ENCODE results near the gene DNAH2. TPM values are rescaled to one million over a fixed set of nuclear protein-coding genes. Genes with fewer than 3 reads are reported as not detected.

Gene DNAH2
- total RNA-seq, 1 experiment from 2014 or later: 0.26 TPM

DNA sequence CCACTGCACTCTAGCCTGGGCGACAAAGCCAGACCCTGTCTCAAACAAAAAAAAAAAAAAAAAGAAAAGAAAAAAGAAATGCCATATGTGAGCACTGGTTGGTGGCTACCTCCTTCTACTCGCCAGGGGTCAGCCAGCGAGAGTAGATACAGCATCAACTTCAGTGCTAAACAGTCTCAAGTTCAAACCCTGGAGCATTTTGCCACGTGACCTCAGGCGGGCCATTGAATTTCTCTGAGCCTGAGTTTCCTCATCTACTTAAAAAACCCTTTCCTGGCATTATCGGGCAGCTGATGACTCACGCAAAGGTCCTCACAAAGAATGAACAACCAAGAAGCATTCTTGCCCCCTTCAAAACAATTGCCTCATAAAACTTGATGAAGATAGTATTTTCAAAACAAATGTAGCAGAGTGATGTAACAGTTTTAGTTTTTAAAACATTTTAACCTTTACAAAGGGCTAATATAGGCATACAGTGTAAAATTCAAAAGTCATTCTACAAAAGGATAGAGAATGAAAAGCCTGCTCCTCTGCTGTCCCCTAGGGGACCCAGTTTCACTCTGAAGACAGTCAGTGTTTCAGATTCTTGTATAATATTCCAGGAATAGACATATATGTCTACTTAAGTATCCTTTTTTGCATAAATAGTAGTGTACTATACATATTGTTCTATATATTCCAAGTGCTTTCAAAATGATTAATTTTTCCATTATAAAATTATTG is 28.4 kb downstream of the DNAH2 start:
- intact Hi-C loops (cut with micrococcal nuclease; ENCODE audit: unreplicated experiment): loop anchor here (10.0 kb wide), 1 partner anchor 109 kb away; the partner anchor contains the start of genes CYB5D1, NAA38 and TMEM88
- H3K4me3 Mint-ChIP-seq (ENCODE audit: low read depth, unreplicated experiment): no peak overlapping the region
- H3K9me3 Mint-ChIP-seq (ENCODE audit: low read depth, unreplicated experiment): no peaks in the 10 kb centered on the region
- TF ChIP-seq, protein P1, sequence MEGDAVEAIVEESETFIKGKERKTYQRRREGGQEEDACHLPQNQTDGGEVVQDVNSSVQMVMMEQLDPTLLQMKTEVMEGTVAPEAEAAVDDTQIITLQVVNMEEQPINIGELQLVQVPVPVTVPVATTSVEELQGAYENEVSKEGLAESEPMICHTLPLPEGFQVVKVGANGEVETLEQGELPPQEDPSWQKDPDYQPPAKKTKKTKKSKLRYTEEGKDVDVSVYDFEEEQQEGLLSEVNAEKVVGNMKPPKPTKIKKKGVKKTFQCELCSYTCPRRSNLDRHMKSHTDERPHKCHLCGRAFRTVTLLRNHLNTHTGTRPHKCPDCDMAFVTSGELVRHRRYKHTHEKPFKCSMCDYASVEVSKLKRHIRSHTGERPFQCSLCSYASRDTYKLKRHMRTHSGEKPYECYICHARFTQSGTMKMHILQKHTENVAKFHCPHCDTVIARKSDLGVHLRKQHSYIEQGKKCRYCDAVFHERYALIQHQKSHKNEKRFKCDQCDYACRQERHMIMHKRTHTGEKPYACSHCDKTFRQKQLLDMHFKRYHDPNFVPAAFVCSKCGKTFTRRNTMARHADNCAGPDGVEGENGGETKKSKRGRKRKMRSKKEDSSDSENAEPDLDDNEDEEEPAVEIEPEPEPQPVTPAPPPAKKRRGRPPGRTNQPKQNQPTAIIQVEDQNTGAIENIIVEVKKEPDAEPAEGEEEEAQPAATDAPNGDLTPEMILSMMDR (IDR thresholded peaks at IDR 0.05; ENCODE audit: unreplicated experiment): no peak
- H3K27me3 Mint-ChIP-seq (ENCODE audit: unreplicated experiment): peaks cover 20% of the 10 kb centered on the region
- BruUV-seq (replicated peaks): no TSS peak
- H3K36me3 Mint-ChIP-seq (ENCODE audit: insufficient read depth, unreplicated experiment): no peaks in the 10 kb centered on the region
- peak; percentile 50 for DNase-seq
- CTCF ChIA-PET: interaction anchor here (0.7 to 1.6 kb wide), 3 partner anchors 10 to 63 kb away, joined by 3 to 11 read pairs (median 7); no protein-coding TSS in a partner anchor
- H3K27ac Mint-ChIP-seq (ENCODE audit: unreplicated experiment): no peak overlapping the region
- H3K4me1 Mint-ChIP-seq (ENCODE audit: low read depth, unreplicated experiment): no peaks in the 10 kb centered on the region

DNA sequence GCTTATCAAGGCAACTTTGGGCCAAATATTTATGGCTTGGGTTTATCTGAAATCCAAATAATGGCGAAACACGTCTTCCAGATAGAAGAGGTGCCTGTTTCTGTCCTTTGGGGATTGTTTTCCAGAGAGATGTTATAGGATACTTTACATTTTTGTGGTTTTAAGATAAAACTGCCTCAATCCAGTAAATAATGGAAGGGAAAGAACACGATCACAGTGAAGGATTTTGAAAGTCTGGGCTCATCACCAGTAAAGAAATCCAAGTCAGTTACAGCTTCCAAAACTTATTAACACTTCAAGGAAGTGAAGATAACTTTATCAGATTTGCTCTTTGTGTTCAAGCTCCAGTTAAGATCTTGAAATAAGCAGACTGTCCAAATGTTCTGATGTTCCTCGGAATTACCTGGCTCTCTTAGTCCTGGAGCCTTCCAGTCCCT is 30.1 kb downstream of the DNAH2 start:
- Mint-ChIP-seq H3K4me3 (ENCODE audit: low read depth, unreplicated experiment) (no peak overlapping the region), H3K9me3 (ENCODE audit: low read depth, unreplicated experiment) (no peaks in the 10 kb centered on the region), H3K4me1 (ENCODE audit: low read depth, unreplicated experiment) (no peaks in the 10 kb centered on the region), H3K27ac (ENCODE audit: unreplicated experiment) (no peak overlapping the region), H3K36me3 (ENCODE audit: insufficient read depth, unreplicated experiment) (no peaks in the 10 kb centered on the region), H3K27me3 (ENCODE audit: unreplicated experiment) (peaks cover 7% of the 10 kb centered on the region)
- CTCF ChIA-PET: no interaction called here
- no peak for DNase-seq
- intact Hi-C loops (cut with micrococcal nuclease; ENCODE audit: unreplicated experiment): loop anchor here (10.0 kb wide), 1 partner anchor 107 kb away; the partner anchor contains the start of genes CYB5D1, NAA38 and TMEM88
- TF ChIP-seq, protein P1 (IDR thresholded peaks at IDR 0.05; ENCODE audit: unreplicated experiment): no peak
- BruUV-seq (replicated peaks): no TSS peak

- intact Hi-C loops (cut with micrococcal nuclease; ENCODE audit: unreplicated experiment): loop anchor here (10.0 kb wide), 1 partner anchor 107 kb away; the partner anchor contains the start of genes CYB5D1, NAA38 and TMEM88
Measured at GRCh38 chr17:7748076-7748775, 30.7 kb downstream of the DNAH2 start.

DNA sequence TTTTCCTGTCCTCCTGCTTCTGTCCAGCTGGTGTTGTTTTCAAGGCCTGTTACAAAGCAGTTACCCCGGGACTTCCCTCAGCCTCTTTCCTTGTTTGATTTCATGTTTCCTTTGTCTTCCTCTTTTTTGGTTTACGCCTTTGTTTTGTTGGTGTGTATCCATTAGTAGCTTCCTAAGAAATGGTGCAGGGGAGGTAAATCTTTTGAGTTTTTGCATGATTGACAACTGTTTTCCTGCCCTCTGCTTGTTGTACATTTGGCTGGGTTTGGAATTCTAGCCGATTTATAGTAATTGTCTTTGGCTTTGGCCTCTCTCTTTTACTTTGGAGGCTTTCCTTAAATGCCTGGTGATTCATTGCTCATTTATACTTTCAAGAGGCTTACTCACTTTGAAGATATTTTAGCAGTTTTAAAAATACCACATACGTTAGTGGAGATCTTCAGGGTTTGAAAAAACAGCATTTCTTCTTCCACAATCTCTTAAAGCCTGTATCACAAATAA is 32.8 kb downstream of the DNAH2 start:
- Mint-ChIP-seq H3K36me3 (ENCODE audit: insufficient read depth, unreplicated experiment) (no peaks in the 10 kb centered on the region), H3K27ac (ENCODE audit: unreplicated experiment) (no peak overlapping the region), H3K27me3 (ENCODE audit: unreplicated experiment) (peaks cover 13% of the 10 kb centered on the region), H3K9me3 (ENCODE audit: low read depth, unreplicated experiment) (no peaks in the 10 kb centered on the region), H3K4me1 (ENCODE audit: low read depth, unreplicated experiment) (peaks cover 6% of the 10 kb centered on the region), H3K4me3 (ENCODE audit: low read depth, unreplicated experiment) (no peak overlapping the region)
- TF ChIP-seq, protein P1 (IDR thresholded peaks at IDR 0.05; ENCODE audit: unreplicated experiment): no peak
- BruUV-seq (replicated peaks): no TSS peak
- DNase-seq: no peak
- intact Hi-C loops (cut with micrococcal nuclease; ENCODE audit: unreplicated experiment): no loop called here
- CTCF ChIA-PET: no interaction called here

More at GRCh38 chr17:7748076-7748775, 30.7 kb downstream of the DNAH2 start:
- H3K27me3 Mint-ChIP-seq (ENCODE audit: unreplicated experiment): peaks cover 7% of the 10 kb centered on the region
- no peak for DNase-seq
- CTCF ChIA-PET: no interaction called here
- H3K36me3 Mint-ChIP-seq (ENCODE audit: insufficient read depth, unreplicated experiment): no peaks in the 10 kb centered on the region
- H3K27ac Mint-ChIP-seq (ENCODE audit: unreplicated experiment): no peak overlapping the region
- H3K4me3 Mint-ChIP-seq (ENCODE audit: low read depth, unreplicated experiment): no peak overlapping the region
- no TSS peak for BruUV-seq (replicated peaks)
- no peaks in the 10 kb centered on the region for H3K9me3 Mint-ChIP-seq (ENCODE audit: low read depth, unreplicated experiment)
- TF ChIP-seq, protein P1 (IDR thresholded peaks at IDR 0.05; ENCODE audit: unreplicated experiment): no peak
- H3K4me1 Mint-ChIP-seq (ENCODE audit: low read depth, unreplicated experiment): no peaks in the 10 kb centered on the region
